ENCODE measurements around the gene PPARA.
"Not testable (repeated sequence)": the region's sequence is repeated elsewhere in the genome, so short reads cannot be mapped to it uniquely, and the experiment has no call there.

The PPARA gene

GRCh38 chr22:46138058-46138797 is 12.1 kb upstream of the PPARA start:
- in situ Hi-C loops (cut with HindIII; ENCODE audit: low pct_ligation_motif_present, low pct_unique_long_range_greater_than_20kb, low sequenced_read_pairs), result no loop called here

DNA sequence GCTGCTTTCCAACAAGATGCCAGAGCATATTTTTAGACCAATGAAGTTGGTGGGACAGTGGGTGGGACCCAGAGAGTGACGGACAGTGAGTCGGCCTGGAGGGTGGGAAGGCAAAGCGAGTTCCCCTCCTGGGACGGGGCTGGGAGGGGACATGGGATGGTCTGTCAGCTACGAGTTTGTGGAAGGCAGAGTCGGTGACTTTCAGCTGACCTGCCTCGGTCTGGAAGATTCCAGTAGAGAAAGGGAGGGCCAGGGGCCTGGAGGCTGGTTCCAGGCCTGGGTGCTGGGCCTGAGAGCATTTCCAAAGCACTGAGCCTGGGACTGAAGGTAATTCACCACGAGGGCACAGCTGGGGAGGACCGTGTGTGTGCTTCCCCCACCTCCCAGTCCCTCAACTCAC is 10.9 kb upstream of the PPARA start:
- in situ Hi-C loops (cut with HindIII; ENCODE audit: low pct_ligation_motif_present, low pct_unique_long_range_greater_than_20kb, low sequenced_read_pairs); DNase-seq: not testable (repeated sequence)

More at GRCh38 chr22:46138058-46138797, 12.1 kb upstream of the PPARA start:
- no peak for DNase-seq

- no peak for DNase-seq
- in situ Hi-C loops (cut with HindIII; ENCODE audit: low pct_ligation_motif_present, low pct_unique_long_range_greater_than_20kb, low sequenced_read_pairs), result no loop called here
Observed at GRCh38 chr22:46139895-46140350, 10.4 kb upstream of the PPARA start.

DNA sequence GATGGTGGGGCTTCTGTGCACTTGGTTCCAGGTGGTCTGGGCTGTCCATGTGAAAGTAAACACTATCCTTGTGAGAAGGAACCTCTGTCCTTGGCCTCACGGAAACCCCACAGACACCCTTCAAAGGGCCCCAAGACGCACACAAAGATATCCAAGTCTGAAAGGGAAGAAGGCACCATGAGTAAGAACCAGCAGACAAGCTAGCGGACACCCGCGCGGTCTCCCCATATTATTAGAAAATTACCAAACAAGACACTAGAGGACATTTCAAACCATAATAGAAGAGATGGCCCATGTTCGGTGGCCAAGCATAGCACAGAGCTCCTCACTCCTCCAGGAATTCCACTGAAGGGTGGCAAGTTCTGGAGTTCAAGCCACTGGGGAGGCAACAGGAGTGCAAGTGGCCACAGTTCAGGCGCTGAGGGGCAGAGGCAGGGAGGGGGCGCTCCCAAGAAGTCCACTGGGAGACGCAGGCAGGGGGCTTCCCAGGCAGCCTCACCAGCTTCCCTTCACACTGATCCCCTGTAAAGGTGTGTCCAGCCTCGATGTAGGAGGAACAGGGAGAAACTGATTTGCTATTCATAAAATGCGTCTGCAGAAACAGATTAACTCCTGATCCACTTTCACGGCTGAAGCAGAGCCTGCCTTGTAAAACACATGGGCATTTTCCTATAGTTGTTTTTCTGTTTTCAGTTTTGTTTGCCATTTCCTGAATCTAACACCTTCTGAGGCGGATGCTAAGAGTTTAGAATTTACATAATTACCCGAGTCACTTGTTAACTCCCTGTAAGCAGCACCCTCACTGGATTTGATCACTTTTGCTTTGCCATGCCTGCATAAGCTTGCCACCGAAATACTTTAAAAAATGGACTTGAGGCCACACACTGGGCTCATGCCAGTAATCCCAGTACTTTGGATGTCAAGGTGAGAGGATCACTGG is 9.1 kb upstream of the PPARA start:
- DNase-seq, result no peak
- in situ Hi-C loops (cut with HindIII; ENCODE audit: low pct_ligation_motif_present, low pct_unique_long_range_greater_than_20kb, low sequenced_read_pairs), result no loop called here

- in situ Hi-C loops (cut with HindIII; ENCODE audit: low pct_ligation_motif_present, low pct_unique_long_range_greater_than_20kb, low sequenced_read_pairs), result no loop called here
- no peak for DNase-seq
Observed at GRCh38 chr22:46142548-46143490, 7.5 kb upstream of the PPARA start.

DNA sequence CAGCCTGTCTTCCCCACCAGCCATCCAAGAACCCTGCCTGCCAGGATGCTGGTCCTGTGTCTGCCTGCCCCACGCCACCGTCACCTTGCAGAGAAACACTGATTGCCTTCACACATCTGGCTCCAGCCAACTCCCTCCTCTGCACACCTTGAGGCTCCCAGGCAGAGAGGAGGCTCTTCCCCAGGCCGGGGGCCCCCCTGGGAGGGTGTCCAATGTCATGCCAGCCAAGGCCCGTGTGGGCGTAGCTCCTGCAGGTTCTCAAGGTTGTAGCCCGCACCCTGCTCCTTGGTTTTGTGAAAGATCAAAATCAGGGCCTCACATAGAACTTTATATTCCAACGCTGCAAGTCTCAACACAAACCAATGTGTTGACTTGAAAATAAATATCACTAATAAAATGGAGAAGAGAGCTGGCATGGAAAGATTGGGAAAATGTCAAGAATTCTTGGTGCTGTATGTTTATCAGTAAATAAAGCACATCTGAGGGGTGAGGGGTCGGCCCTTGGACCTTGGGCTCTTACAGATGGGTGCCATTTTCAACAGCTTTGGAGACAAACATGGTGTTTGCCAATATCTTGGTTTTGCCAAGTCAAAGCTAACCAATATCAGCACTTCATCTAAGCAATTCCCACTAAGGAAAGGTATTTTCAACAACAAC is 6.7 kb upstream of the PPARA start:
- in situ Hi-C loops (cut with HindIII; ENCODE audit: low pct_ligation_motif_present, low pct_unique_long_range_greater_than_20kb, low sequenced_read_pairs), result no loop called here
- no peak for DNase-seq

GRCh38 chr22:46145361-46145851 is 4.9 kb upstream of the PPARA start:
- in situ Hi-C loops (cut with HindIII; ENCODE audit: low pct_ligation_motif_present, low pct_unique_long_range_greater_than_20kb, low sequenced_read_pairs), result no loop called here
- DNase-seq, result no peak

DNA sequence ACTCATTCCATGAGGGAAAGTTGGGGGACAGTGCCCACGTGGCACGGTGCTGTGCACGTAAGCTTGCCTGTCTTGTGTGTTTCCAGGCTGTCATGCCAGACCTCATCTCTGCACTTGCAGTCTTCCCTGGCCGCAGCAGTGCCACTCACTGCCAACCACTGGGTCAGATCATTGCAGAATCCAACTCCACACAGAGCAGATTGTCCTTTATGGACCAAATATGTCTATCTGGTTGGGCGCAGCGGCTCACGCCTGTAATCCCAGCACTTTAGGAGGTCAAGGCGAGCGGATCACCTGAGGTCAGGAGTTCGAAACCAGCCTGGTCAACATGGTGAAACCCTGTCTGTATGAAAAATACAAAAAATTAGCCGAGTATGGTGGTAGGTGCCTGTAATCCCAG is 4.4 kb upstream of the PPARA start:
- in situ Hi-C loops (cut with HindIII; ENCODE audit: low pct_ligation_motif_present, low pct_unique_long_range_greater_than_20kb, low sequenced_read_pairs), result no loop called here
- no peak for DNase-seq

DNA sequence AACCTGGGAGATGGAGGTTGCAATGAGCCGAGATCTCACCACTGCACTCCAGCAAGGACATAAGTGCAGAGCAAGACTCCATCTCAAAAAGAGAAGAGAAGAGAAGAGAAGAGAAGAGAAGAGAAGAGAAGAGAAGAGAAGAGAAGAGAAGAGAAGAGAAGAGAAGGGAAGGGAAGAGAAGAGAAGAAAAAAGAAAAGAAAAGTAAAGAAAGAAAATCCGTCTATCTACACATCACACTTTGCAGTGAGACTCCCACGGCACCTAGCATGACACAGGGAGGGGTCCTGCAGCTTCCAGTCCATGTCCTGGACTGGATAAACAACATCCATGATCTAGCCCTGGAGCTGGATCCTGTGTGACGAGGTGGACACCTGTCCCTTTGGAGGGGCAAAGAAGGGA is 4.0 kb upstream of the PPARA start:
- in situ Hi-C loops (cut with HindIII; ENCODE audit: low pct_ligation_motif_present, low pct_unique_long_range_greater_than_20kb, low sequenced_read_pairs), result no loop called here
- no peak for DNase-seq

DNA sequence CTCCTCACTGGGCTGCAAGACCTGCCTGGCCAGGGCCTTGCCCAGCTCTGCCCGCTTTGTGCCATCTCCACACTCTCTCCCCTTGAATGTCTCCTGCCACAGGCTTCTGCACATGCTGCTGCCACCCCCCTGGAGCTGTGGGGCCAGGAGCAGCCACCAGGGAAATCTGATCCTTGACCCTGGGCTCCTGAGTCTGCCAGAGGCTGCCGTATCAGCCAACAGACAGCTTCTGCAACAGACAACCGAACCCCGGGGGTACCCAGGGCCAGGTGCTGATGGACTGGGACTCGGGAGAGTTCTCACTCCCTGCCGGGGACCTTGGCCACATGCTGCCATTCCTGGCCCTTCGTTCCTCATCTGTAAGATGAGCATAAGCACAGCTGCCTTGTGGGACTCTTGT is 3.3 kb upstream of the PPARA start:
- in situ Hi-C loops (cut with HindIII; ENCODE audit: low pct_ligation_motif_present, low pct_unique_long_range_greater_than_20kb, low sequenced_read_pairs), result no loop called here

GRCh38 chr22:46147471-46148267 is 2.7 kb upstream of the PPARA start:
- DNase-seq, result no peak
- in situ Hi-C loops (cut with HindIII; ENCODE audit: low pct_ligation_motif_present, low pct_unique_long_range_greater_than_20kb, low sequenced_read_pairs), result no loop called here

More for the DNA sequence above, 3.3 kb upstream of the PPARA start:
- no peak for DNase-seq

DNA sequence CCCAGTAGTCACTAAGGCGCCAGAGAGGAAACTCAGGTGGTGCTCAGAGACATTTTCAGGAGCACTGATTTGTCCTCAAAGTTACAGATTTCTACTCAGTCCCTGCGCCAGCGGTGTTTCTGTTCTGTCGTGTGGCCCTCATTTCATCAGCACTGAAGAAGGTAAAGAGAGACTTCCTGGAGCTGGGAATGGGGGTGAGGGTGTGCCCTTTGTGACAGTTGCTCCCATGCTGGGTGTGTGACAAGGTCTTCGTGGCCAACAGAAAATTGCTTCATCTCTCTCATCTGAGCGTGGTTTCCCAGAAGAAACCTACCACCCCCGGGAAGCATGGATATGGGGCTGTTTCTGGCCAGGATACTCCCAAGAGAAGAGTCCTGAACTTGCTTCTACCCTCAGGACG is 2.0 kb upstream of the PPARA start:
- in situ Hi-C loops (cut with HindIII; ENCODE audit: low pct_ligation_motif_present, low pct_unique_long_range_greater_than_20kb, low sequenced_read_pairs), result no loop called here
- DNase-seq, result no peak

- DNase-seq, result no peak
- in situ Hi-C loops (cut with HindIII; ENCODE audit: low pct_ligation_motif_present, low pct_unique_long_range_greater_than_20kb, low sequenced_read_pairs), result no loop called here
Observed at GRCh38 chr22:46148816-46149511, 1.4 kb upstream of the PPARA start.

DNA sequence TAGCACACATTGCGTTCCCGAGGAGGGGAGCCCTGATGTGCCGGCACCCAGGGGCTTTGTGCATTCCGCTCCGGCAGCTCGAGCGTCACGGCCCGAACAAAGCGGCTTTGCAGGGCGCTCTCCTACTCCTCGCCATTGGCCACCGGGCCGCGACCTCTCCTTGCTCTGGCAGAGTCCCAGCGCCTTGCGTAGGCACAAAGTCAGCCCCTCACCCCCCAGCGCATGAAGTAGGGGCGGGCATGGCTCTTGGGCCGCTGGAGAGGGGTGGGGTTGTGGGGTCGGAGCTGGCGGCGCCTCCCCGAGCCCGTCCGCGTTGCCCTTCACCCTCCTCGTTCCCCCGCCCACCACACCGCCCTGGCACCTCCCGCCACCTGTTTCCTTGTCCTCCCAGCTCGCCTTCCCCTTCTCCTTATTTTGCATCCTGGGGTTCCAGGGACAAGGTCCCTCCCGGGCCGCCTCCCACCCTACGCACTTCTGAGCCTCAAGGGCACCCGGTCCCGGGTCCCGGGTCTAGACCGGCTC is 753 bp upstream of the PPARA start:
- in situ Hi-C loops (cut with HindIII; ENCODE audit: low pct_ligation_motif_present, low pct_unique_long_range_greater_than_20kb, low sequenced_read_pairs), result no loop called here
- peak; percentile 33 for DNase-seq

GRCh38 chr22:46150655-46151477 is 540 bp downstream of the PPARA start:
- no peak for DNase-seq
- in situ Hi-C loops (cut with HindIII; ENCODE audit: low pct_ligation_motif_present, low pct_unique_long_range_greater_than_20kb, low sequenced_read_pairs), result no loop called here

DNA sequence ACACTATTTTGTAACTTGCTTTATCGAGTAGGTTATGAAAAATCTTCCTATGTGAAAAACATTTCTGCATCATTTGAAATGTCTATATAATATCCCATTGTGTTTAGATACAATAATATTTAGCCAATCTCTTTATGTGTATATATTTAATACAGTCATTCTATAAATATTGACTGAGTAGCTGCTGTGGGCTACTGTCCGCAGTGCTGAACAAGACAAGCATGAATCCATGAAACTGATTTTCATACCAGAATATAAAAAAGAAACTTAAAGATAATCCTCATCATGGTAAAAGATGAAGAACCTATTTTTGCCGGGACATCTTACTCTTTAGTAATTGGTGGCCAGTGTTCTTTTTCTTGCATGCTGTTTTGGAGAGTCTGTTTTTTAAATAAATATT is 3.6 kb downstream of the PPARA start:
- in situ Hi-C loops (cut with HindIII; ENCODE audit: low pct_ligation_motif_present, low pct_unique_long_range_greater_than_20kb, low sequenced_read_pairs), result no loop called here
- no peak for DNase-seq
